ENCODE results near the gene GRID2IP. TPM values are rescaled to one million over a fixed set of nuclear protein-coding genes. Genes with fewer than 3 reads are reported as not detected.

Gene GRID2IP
- total and polyA plus RNA-seq, 2 of the 13 experiments (the other 11 are each of a cell fraction or from before 2014, with no cell fraction given) = 0.03 TPM; not detected in 1

DNA sequence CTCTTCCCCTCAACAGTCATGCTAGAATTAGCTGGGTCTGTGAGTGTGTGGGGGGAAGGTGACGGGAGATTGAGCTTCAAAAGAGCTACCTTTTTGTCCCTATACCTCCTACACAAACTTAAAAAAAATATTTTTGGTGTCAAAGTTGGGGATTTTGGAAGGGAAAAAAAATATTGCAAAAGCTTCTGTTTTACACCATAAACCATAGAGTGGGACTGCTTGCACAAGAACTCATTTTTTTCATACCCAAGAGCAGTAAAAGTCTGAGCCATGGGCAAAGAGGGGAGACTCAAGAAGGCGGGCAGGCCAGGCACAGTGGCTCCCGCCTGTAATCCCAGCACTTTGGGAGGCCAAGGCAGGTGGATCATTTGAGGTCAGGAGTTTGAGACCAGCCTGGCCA, 16.6 kb upstream of the GRID2IP start (continued):
- TF ChIP-seq ZNF878 (CRISPR knock-in tag; IDR thresholded peaks at IDR 0.05) = no peak

DNA sequence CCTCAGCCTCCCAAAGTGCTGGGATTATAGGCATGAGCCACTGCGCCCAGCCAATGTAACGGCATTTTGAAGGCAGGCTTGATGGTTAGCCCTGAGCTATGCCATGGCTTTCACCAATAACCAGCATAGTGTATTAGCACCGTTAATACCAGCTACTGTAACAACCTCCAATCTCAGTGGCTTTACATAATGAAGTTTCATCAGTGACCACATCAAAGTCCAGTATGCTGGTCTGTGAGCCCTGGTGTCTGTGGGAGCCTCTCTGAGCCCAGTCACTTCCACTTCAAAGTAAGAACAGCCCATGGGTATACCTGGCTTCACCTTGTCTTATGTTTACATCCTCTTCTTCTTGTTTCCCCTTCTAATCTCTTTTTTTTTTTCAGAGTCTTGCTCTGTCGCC, 14.4 kb upstream of the GRID2IP start:
- in situ Hi-C loops (cut with HindIII; ENCODE audit: extremely low pct_ligation_motif_present, low pct_unique_long_range_greater_than_20kb) = no loop called here
- ChIA-PET CTCF (ENCODE audit: low intra/inter-chr PET ratio, low total read pairs) (no interaction called here), POLR2A (interaction anchor here (0.8 kb wide), 1 partner anchor 13 kb away, joined by 3 read pairs; no protein-coding TSS in a partner anchor)
- peak; percentile 61 for ATAC-seq
- 28% methylated on average over 3 of the region's 4 CpGs for WGBS (ENCODE audit: low lambda C conversion rate)
- H3K4me1 ChIP-seq (ENCODE audit: insufficient read depth, low read length) = peaks cover 44% of the 10 kb centered on the region
- H3K4me2 ChIP-seq (ENCODE audit: low read depth, low read length) = peak overlapping the region; percentile 0; the same call in 1 of the 2 replicates
- FAIRE-seq = no peak
- BruUV-seq (replicated peaks) = no TSS peak
- no peaks in the 10 kb centered on the region for H3K36me3 ChIP-seq (replicated peaks in 1 of 2; ENCODE audit: control insufficient read depth in 1 of 2, insufficient read depth in 2 of 2, low read length in 2 of 2)
- intact Hi-C loops (cut with micrococcal nuclease; ENCODE audit: unreplicated experiment) = no loop called here
- H4K20me1 ChIP-seq (ENCODE audit: insufficient read depth, low read length) = no peaks in the 10 kb centered on the region
- H3K79me2 ChIP-seq (ENCODE audit: insufficient read depth, low read length) = no peaks in the 10 kb centered on the region
- H3K9ac ChIP-seq (ENCODE audit: insufficient read depth, low read depth, low read length) = no peak overlapping the region
- H2AFZ ChIP-seq (ENCODE audit: low read length) = no peak overlapping the region
- no peaks in the 10 kb centered on the region for H3K27me3 ChIP-seq (ENCODE audit: control insufficient read depth in 1 of 2, insufficient read depth in 2 of 2, low read length in 2 of 2)
- DNase-seq (ENCODE audit: low spot score) = no peak
- H3K27ac ChIP-seq (ENCODE audit: extremely low read length, insufficient read depth, low read length) = no peak overlapping the region
- H3K9me3 ChIP-seq (ENCODE audit: low read length) = no peaks in the 10 kb centered on the region
- H3K4me3 ChIP-seq (replicated peaks in 1 of 3; ENCODE audit: insufficient read depth in 1 of 3, low read depth in 2 of 3, low read length in 3 of 3) = no peak overlapping the region
- TF ChIP-seq ZNF12 (CRISPR knock-in tag; IDR thresholded peaks at IDR 0.05) (peak; percentile 97), MED1 (CRISPR knock-in tag; IDR thresholded peaks at IDR 0.05) (peak; percentile 29; the same call in 1 of the 2 replicates), CBFB (CRISPR knock-in tag; IDR thresholded peaks at IDR 0.05) (peak; percentile 83), HNF4G (IDR thresholded peaks at IDR 0.05; ENCODE audit: borderline replicate concordance, low read depth, low read length) (0 out of 2 replicates have a peak, but pooled peaks have one; percentile 13), HNF4G (CRISPR knock-in tag; IDR thresholded peaks at IDR 0.05; ENCODE audit: borderline replicate concordance, low read depth) (no peak), ZNF235 (CRISPR knock-in tag; IDR thresholded peaks at IDR 0.05; ENCODE audit: borderline replicate concordance) (no peak), ZMYM3 (CRISPR knock-in tag; IDR thresholded peaks at IDR 0.05) (peak; percentile 21; the same call in 1 of the 2 replicates), ZNF569 (CRISPR knock-in tag; IDR thresholded peaks at IDR 0.05; ENCODE audit: borderline replicate concordance) (no peak), SCMH1 (CRISPR knock-in tag; IDR thresholded peaks at IDR 0.05; ENCODE audit: borderline replicate concordance) (no peak), ZNF143 (CRISPR knock-in tag; IDR thresholded peaks at IDR 0.05) (no peak), SALL1 (CRISPR knock-in tag; IDR thresholded peaks at IDR 0.05) (peak; percentile 28; the same call in 1 of the 2 replicates), POLR2A (IDR thresholded peaks at IDR 0.05; ENCODE audit: insufficient read depth in 1 of 2, low read depth in 2 of 2, low read length in 2 of 2) (no peak), NR2F1 (CRISPR knock-in tag; IDR thresholded peaks at IDR 0.05) (no peak), ZNF577 (CRISPR knock-in tag; IDR thresholded peaks at IDR 0.05; ENCODE audit: borderline replicate concordance, low read depth) (no peak), PHF8 (CRISPR knock-in tag; IDR thresholded peaks at IDR 0.05) (no peak), RCOR2 (CRISPR knock-in tag; IDR thresholded peaks at IDR 0.05) (no peak), STAG1 (CRISPR knock-in tag; IDR thresholded peaks at IDR 0.05) (no peak), EP300 (IDR thresholded peaks at IDR 0.05; ENCODE audit: low read depth in 2 of 2, low read length in 2 of 2) (peak in 1 of 2 experiments; percentile 23; a peak in 1 of 4 replicates), EP300 (CRISPR knock-in tag; IDR thresholded peaks at IDR 0.05; ENCODE audit: borderline replicate concordance) (no peak), RARA (CRISPR knock-in tag; IDR thresholded peaks at IDR 0.05) (peak; percentile 31; the same call in 1 of the 2 replicates), TRIM24 (CRISPR knock-in tag; IDR thresholded peaks at IDR 0.05) (0 out of 2 replicates have a peak, but pooled peaks have one; percentile 31), HNF4A (CRISPR knock-in tag; IDR thresholded peaks at IDR 0.05) (peak; percentile 54), ZNF205 (CRISPR knock-in tag; IDR thresholded peaks at IDR 0.05) (no peak), ZNF33A (CRISPR knock-in tag; IDR thresholded peaks at IDR 0.05; ENCODE audit: borderline replicate concordance) (no peak), TCF7 (IDR thresholded peaks at IDR 0.05; ENCODE audit: low read depth) (peak; percentile 64; the same call in 1 of the 2 replicates)
- TF ChIP-seq, protein P1, sequence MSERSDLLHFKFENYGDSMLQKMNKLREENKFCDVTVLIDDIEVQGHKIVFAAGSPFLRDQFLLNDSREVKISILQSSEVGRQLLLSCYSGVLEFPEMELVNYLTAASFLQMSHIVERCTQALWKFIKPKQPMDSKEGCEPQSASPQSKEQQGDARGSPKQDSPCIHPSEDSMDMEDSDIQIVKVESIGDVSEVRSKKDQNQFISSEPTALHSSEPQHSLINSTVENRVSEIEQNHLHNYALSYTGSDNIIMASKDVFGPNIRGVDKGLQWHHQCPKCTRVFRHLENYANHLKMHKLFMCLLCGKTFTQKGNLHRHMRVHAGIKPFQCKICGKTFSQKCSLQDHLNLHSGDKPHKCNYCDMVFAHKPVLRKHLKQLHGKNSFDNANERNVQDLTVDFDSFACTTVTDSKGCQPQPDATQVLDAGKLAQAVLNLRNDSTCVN (CRISPR knock-in tag; IDR thresholded peaks at IDR 0.05; ENCODE audit: borderline replicate concordance) = no peak
